Measurements from ENCODE around the gene NUMB.

Gene NUMB

DNA sequence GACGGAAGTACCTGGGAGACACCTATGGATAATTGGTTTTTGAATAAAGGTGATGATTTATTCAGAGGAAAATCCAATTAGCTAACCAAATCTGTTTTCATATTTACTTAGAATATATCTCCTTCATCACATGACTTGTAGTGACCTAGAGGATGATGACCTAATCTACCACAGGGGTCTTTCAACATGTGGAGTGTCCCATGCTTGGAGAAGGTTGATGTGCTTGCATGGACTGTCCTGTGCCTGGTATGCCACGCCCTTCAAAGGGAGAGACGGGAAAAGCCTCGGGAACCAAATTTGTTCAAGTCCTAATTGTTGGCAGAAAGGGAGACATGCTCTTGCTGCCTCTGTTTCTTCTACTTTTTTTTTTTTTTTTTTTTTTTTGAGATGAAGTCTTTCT is 232.8 kb downstream of the NUMB start:
- Mint-ChIP-seq H3K36me3 (ENCODE audit: low read depth) (peaks cover 20% of the 10 kb centered on the region), H3K27me3 (ENCODE audit: low read depth) (peaks cover 3% of the 10 kb centered on the region), H3K27ac (peak overlapping the region; percentile 20 to 77 (median 41)), H3K9me3 (no peaks in the 10 kb centered on the region), H3K4me3 (no peak overlapping the region), H3K4me1 (peaks cover 29% of the 10 kb centered on the region)
- TF ChIP-seq, protein P1, sequence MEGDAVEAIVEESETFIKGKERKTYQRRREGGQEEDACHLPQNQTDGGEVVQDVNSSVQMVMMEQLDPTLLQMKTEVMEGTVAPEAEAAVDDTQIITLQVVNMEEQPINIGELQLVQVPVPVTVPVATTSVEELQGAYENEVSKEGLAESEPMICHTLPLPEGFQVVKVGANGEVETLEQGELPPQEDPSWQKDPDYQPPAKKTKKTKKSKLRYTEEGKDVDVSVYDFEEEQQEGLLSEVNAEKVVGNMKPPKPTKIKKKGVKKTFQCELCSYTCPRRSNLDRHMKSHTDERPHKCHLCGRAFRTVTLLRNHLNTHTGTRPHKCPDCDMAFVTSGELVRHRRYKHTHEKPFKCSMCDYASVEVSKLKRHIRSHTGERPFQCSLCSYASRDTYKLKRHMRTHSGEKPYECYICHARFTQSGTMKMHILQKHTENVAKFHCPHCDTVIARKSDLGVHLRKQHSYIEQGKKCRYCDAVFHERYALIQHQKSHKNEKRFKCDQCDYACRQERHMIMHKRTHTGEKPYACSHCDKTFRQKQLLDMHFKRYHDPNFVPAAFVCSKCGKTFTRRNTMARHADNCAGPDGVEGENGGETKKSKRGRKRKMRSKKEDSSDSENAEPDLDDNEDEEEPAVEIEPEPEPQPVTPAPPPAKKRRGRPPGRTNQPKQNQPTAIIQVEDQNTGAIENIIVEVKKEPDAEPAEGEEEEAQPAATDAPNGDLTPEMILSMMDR (IDR thresholded peaks at IDR 0.05; ENCODE audit: unreplicated experiment in 3 of 3) = no peak

Data from nephron (organoid).